ENCODE measurements around the gene MEX3D. TPM values are rescaled to one million over a fixed set of nuclear protein-coding genes. Genes with fewer than 3 reads are reported as not detected.

Gene MEX3D
- total and polyA plus RNA-seq, 2 experiments from 2014 or later = 12.4 to 94.9 TPM

DNA sequence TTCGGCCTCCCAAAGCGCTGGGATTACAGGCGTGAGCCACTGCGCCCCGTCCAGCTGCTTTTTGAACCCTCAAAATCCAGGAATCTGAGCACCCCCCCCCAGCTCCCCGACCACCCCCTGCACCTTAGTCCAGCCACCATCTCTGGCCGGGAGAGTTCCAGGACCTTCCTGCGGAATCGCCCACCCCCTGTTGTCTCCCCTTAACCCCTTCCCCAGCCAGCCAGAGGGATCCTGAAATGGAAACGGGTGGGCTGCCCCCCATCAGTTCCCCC, 25.3 kb upstream of the MEX3D start:
- Histone ChIP-seq H3K9me2 (ENCODE audit: insufficient read depth) (no peaks in the 10 kb centered on the region), H3K36me3 (ENCODE audit: insufficient read depth) (peaks cover 11% of the 10 kb centered on the region), H3K27ac (ENCODE audit: low read depth) (peak overlapping the region; percentile 84; the same call in 1 of the 2 replicates), H3K4me2 (peak overlapping the region; percentile 94), H3K4me1 (ENCODE audit: insufficient read depth) (peaks cover 11% of the 10 kb centered on the region), H3F3A (replicated peaks; ENCODE audit: low read depth) (peaks cover 32% of the 10 kb centered on the region), H3K4me3 (peak overlapping the region; percentile 71), H3K27me3 (ENCODE audit: insufficient read depth) (no peaks in the 10 kb centered on the region), H3K79me2 (replicated peaks; ENCODE audit: insufficient read depth) (peaks cover 36% of the 10 kb centered on the region), H4K20me1 (replicated peaks; ENCODE audit: insufficient read depth) (peaks cover 25% of the 10 kb centered on the region), H2AFZ (no peak overlapping the region)
- no peaks in the 10 kb centered on the region for H3K9me3 Mint-ChIP-seq
- DNase-seq (ENCODE audit: low spot score) (no peak), ATAC-seq (no peak)
- TF ChIP-seq JUNB (IDR thresholded peaks at IDR 0.05; ENCODE audit: unreplicated experiment) (no peak), ZNF331 (CRISPR knock-in tag; IDR thresholded peaks at IDR 0.05; ENCODE audit: low read depth) (no peak), CREB1 (CRISPR knock-in tag; IDR thresholded peaks at IDR 0.05; ENCODE audit: low read depth) (no peak), POLR2AphosphoS5 (IDR thresholded peaks at IDR 0.05; ENCODE audit: low read depth) (no peak), EZH2 (IDR thresholded peaks at IDR 0.05; ENCODE audit: low read depth, unreplicated experiment) (no peak), STAT1 (IDR thresholded peaks at IDR 0.05; ENCODE audit: unreplicated experiment) (no peak), ZNF114 (CRISPR knock-in tag; IDR thresholded peaks at IDR 0.05) (no peak), NANOG (IDR thresholded peaks at IDR 0.05; ENCODE audit: borderline replicate concordance) (no peak), EZH2phosphoT487 (IDR thresholded peaks at IDR 0.05; ENCODE audit: unreplicated experiment) (no peak)
- TF ChIP-seq, protein P1, sequence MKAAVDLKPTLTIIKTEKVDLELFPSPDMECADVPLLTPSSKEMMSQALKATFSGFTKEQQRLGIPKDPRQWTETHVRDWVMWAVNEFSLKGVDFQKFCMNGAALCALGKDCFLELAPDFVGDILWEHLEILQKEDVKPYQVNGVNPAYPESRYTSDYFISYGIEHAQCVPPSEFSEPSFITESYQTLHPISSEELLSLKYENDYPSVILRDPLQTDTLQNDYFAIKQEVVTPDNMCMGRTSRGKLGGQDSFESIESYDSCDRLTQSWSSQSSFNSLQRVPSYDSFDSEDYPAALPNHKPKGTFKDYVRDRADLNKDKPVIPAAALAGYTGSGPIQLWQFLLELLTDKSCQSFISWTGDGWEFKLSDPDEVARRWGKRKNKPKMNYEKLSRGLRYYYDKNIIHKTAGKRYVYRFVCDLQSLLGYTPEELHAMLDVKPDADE (IDR thresholded peaks at IDR 0.05) = no peak
- TF ChIP-seq, protein P2, sequence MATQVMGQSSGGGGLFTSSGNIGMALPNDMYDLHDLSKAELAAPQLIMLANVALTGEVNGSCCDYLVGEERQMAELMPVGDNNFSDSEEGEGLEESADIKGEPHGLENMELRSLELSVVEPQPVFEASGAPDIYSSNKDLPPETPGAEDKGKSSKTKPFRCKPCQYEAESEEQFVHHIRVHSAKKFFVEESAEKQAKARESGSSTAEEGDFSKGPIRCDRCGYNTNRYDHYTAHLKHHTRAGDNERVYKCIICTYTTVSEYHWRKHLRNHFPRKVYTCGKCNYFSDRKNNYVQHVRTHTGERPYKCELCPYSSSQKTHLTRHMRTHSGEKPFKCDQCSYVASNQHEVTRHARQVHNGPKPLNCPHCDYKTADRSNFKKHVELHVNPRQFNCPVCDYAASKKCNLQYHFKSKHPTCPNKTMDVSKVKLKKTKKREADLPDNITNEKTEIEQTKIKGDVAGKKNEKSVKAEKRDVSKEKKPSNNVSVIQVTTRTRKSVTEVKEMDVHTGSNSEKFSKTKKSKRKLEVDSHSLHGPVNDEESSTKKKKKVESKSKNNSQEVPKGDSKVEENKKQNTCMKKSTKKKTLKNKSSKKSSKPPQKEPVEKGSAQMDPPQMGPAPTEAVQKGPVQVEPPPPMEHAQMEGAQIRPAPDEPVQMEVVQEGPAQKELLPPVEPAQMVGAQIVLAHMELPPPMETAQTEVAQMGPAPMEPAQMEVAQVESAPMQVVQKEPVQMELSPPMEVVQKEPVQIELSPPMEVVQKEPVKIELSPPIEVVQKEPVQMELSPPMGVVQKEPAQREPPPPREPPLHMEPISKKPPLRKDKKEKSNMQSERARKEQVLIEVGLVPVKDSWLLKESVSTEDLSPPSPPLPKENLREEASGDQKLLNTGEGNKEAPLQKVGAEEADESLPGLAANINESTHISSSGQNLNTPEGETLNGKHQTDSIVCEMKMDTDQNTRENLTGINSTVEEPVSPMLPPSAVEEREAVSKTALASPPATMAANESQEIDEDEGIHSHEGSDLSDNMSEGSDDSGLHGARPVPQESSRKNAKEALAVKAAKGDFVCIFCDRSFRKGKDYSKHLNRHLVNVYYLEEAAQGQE (IDR thresholded peaks at IDR 0.05; ENCODE audit: unreplicated experiment) = no peak
- TF ChIP-seq, protein P3, sequence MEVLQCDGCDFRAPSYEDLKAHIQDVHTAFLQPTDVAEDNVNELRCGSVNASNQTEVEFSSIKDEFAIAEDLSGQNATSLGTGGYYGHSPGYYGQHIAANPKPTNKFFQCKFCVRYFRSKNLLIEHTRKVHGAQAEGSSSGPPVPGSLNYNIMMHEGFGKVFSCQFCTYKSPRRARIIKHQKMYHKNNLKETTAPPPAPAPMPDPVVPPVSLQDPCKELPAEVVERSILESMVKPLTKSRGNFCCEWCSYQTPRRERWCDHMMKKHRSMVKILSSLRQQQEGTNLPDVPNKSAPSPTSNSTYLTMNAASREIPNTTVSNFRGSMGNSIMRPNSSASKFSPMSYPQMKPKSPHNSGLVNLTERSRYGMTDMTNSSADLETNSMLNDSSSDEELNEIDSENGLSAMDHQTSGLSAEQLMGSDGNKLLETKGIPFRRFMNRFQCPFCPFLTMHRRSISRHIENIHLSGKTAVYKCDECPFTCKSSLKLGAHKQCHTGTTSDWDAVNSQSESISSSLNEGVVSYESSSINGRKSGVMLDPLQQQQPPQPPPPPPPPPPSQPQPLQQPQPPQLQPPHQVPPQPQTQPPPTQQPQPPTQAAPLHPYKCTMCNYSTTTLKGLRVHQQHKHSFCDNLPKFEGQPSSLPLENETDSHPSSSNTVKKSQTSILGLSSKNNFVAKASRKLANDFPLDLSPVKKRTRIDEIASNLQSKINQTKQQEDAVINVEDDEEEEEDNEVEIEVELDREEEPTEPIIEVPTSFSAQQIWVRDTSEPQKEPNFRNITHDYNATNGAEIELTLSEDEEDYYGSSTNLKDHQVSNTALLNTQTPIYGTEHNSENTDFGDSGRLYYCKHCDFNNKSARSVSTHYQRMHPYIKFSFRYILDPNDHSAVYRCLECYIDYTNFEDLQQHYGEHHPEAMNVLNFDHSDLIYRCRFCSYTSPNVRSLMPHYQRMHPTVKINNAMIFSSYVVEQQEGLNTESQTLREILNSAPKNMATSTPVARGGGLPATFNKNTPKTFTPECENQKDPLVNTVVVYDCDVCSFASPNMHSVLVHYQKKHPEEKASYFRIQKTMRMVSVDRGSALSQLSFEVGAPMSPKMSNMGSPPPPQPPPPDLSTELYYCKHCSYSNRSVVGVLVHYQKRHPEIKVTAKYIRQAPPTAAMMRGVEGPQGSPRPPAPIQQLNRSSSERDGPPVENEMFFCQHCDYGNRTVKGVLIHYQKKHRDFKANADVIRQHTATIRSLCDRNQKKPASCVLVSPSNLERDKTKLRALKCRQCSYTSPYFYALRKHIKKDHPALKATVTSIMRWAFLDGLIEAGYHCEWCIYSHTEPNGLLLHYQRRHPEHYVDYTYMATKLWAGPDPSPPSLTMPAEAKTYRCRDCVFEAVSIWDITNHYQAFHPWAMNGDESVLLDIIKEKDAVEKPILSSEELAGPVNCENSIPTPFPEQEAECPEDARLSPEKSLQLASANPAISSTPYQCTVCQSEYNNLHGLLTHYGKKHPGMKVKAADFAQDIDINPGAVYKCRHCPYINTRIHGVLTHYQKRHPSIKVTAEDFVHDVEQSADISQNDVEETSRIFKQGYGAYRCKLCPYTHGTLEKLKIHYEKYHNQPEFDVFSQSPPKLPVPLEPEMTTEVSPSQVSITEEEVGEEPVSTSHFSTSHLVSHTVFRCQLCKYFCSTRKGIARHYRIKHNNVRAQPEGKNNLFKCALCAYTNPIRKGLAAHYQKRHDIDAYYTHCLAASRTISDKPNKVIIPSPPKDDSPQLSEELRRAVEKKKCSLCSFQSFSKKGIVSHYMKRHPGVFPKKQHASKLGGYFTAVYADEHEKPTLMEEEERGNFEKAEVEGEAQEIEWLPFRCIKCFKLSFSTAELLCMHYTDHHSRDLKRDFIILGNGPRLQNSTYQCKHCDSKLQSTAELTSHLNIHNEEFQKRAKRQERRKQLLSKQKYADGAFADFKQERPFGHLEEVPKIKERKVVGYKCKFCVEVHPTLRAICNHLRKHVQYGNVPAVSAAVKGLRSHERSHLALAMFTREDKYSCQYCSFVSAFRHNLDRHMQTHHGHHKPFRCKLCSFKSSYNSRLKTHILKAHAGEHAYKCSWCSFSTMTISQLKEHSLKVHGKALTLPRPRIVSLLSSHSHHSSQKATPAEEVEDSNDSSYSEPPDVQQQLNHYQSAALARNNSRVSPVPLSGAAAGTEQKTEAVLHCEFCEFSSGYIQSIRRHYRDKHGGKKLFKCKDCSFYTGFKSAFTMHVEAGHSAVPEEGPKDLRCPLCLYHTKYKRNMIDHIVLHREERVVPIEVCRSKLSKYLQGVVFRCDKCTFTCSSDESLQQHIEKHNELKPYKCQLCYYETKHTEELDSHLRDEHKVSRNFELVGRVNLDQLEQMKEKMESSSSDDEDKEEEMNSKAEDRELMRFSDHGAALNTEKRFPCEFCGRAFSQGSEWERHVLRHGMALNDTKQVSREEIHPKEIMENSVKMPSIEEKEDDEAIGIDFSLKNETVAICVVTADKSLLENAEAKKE (CRISPR knock-in tag; IDR thresholded peaks at IDR 0.05) = no peak
- TF ChIP-seq, protein P4, sequence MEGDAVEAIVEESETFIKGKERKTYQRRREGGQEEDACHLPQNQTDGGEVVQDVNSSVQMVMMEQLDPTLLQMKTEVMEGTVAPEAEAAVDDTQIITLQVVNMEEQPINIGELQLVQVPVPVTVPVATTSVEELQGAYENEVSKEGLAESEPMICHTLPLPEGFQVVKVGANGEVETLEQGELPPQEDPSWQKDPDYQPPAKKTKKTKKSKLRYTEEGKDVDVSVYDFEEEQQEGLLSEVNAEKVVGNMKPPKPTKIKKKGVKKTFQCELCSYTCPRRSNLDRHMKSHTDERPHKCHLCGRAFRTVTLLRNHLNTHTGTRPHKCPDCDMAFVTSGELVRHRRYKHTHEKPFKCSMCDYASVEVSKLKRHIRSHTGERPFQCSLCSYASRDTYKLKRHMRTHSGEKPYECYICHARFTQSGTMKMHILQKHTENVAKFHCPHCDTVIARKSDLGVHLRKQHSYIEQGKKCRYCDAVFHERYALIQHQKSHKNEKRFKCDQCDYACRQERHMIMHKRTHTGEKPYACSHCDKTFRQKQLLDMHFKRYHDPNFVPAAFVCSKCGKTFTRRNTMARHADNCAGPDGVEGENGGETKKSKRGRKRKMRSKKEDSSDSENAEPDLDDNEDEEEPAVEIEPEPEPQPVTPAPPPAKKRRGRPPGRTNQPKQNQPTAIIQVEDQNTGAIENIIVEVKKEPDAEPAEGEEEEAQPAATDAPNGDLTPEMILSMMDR (conservative IDR thresholded peaks at IDR 0.05; ENCODE audit: low read depth in 2 of 2) = no peak
- no peak overlapping the region for H3K27ac Mint-ChIP-seq
- H3K4me1 Mint-ChIP-seq = peaks cover 6% of the 10 kb centered on the region
- H3K4me3 Mint-ChIP-seq = peak overlapping the region; percentile 88; the same call in 2 of the 3 replicates
- peaks cover 41% of the 10 kb centered on the region for H3K36me3 Mint-ChIP-seq (ENCODE audit: low read depth)
- peaks cover 25% of the 10 kb centered on the region for H3K27me3 Mint-ChIP-seq (ENCODE audit: insufficient read depth, low read depth, poor library complexity)
